Placental epithelial cell (primary cell): Measurements from ENCODE around the gene NYAP2. TPM values are rescaled to one million over a fixed set of nuclear protein-coding genes. Genes with fewer than 3 reads are reported as not detected.

Experiments
- small RNA-seq: library from RNA; depleted of rRNA; stranded (forward); fragments of <200 nt; gene quantifications from one replicate; pipeline ENCODE3, GENCODE V24; 2012
- total RNA-seq: library from RNA; depleted of rRNA; stranded (reverse); fragments of >200 nt; gene quantifications from 2 replicates; pipeline ENCODE4 v1.2.3, GENCODE V29; 2012

NYAP2 gene
- total RNA-seq = not detected in 2 replicates

DNA sequence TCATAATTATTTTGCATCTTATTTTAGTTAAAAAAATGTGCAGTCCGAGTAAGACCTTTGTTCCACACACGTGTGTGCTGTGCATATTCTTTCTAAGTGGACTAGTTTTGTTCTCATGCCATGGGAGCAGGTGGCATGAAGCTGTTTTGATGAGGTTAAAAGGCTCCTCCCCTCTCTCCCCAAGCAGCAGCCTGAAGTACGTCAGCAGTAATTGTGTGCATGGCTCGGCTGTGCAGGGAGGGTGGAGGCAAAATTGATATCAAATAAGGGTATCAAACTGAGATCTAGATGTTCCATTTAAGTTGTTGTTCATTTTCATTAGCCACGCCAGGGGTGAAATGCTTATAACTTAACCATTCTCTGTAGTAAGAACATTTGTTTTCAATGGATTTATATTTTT is at the start of gene NYAP2:
Gene NYAP2, plus strand, starts transcription at position 207 of the 400 bp plus-strand sequence. CDS start 9,171 bp downstream, outside the sequence.

Small RNA genes lying within 50 kb of the gene (small RNA-seq; reads per million reads assigned to genes)
- gene AC016717.1 = not detected
